GM13976 (cell line): ENCODE measurements around the gene ZCWPW2.

Experiments used
- DNase-seq: peaks from one replicate; pipeline ENCODE4 v3.0.0; 2012; ENCODE audit warnings: low spot score
- in situ Hi-C: fragments of 300-500 bp; cut with MboI; formaldehyde crosslinking; loops from one replicate; pipeline ENCODE4 v1.12.0; 2022; ENCODE audit warnings: low sequenced_read_pairs, mixed read lengths, inconsistent platforms; ENCODE audit not compliant: unreplicated experiment
- TF ChIP-seq, protein P1 (sequence below): IDR thresholded peaks from 2 replicates; pipeline ENCODE4 v1.5.1; 2012; ENCODE audit warnings: borderline replicate concordance, mild to moderate bottlenecking; ENCODE audit not compliant: insufficient read depth; ENCODE audit errors: extremely low read depth, missing control alignments, control extremely low read depth

The ZCWPW2 gene

DNA sequence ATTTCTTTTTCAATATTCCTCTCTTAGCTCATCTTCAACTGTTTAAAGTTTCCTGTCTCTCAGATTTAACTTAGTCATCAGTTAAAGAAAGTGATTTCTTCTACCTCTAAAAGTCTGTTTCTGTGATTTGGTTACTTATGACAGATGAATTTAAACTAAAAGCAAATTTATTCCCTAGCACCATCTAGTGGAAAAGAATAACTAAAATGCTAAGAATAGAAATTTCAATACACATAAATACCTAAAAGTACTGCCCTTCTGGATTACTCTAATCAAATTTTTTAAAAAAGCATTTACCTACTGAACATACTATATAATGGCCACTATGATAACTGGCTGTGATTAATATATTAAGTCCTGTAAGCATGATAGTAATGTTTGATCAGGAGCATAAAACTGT lies 14.0 kb upstream of the ZCWPW2 start:
- DNase-seq: no peak
- in situ Hi-C loops: loop anchor here (25.0 kb wide), 1 partner anchor 1022 kb away; no protein-coding TSS in a partner anchor
- TF ChIP-seq, protein P1, sequence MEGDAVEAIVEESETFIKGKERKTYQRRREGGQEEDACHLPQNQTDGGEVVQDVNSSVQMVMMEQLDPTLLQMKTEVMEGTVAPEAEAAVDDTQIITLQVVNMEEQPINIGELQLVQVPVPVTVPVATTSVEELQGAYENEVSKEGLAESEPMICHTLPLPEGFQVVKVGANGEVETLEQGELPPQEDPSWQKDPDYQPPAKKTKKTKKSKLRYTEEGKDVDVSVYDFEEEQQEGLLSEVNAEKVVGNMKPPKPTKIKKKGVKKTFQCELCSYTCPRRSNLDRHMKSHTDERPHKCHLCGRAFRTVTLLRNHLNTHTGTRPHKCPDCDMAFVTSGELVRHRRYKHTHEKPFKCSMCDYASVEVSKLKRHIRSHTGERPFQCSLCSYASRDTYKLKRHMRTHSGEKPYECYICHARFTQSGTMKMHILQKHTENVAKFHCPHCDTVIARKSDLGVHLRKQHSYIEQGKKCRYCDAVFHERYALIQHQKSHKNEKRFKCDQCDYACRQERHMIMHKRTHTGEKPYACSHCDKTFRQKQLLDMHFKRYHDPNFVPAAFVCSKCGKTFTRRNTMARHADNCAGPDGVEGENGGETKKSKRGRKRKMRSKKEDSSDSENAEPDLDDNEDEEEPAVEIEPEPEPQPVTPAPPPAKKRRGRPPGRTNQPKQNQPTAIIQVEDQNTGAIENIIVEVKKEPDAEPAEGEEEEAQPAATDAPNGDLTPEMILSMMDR: no peak

DNA sequence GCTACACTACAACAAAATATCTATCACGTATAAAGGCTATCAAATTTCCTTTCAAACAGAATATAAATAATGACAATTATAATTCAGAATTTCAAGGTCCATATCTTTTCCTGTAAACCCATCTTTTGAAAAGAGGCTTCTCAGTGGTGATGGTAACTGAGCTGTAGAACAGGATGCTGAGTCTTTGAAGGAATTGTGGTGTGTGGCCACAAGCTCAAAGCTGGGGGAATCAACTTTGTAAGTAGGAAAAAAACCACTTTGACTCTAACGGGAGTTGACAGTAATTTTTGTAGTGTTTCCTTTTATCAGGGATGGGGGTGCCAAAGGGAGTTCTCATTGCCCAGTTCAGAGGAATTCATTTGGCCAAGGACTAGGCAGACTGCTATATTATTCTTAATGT lies 13.3 kb upstream of the ZCWPW2 start:
- in situ Hi-C loops: loop anchor here (25.0 kb wide), 1 partner anchor 1023 kb away; no protein-coding TSS in a partner anchor
- no peak for DNase-seq
- TF ChIP-seq, protein P1: no peak

DNA sequence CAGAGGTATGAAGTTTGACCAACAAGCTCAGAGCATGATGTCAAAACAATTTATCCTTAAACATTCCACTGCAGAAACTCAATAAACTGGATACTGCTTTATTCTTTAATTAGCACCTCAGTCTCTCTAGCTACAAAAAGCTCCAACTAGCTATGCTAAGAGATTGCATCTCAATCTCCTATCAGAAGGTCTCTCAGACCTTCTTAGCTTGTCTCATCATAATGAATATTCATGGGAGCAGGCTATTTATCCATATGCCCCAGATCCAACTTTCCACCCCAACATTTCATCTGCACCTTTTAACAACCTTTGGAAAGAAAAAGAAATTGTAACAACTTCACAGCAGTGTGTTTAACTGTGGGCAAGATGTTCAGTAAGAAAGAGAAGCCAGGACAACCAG lies 11.3 kb upstream of the ZCWPW2 start:
- in situ Hi-C loops: loop anchor here (25.0 kb wide), 1 partner anchor 1025 kb away; no protein-coding TSS in a partner anchor

DNA sequence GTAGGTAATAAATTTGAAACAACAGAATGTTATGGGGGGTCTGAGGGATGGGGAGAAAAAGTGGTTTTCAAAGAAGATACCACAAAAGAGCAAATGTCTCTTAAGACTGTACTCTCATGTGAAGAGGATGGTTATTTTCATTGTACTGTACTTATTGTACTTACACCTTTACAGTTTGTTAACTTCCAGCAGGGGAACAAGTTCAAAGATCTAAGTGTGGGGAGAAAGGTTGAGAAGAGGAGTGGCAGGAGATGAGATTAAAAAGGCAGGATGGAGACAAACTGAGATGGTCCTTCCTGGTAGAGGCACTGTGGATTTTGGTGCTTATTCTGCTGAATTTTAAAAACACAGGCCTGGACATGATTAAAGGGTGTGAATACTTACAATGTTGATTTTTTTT lies 5.4 kb upstream of the ZCWPW2 start:
- no peak for DNase-seq
- TF ChIP-seq, protein P1: no peak
- in situ Hi-C loops: loop anchor here (25.0 kb wide), 1 partner anchor 1031 kb away; no protein-coding TSS in a partner anchor

More for the DNA sequence above, 11.3 kb upstream of the ZCWPW2 start:
- TF ChIP-seq, protein P1: no peak
- DNase-seq: no peak

DNA sequence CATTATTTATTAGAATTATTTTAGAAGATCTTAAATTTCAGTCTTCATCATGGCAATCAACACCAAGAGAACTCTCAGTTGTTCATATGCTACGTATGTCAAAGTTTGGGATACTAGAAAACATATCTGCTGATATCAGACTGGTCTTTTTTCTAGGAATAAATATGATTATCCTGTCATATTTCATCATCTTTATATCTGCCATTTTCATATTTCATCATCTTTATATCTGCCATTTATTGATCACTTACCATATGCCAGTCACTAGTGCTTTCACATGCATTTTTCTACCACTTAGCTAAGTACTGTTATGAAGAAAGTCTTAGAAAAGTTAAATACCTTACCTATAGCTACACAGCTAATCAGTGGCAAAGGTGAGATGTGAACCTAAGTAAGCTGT lies 2.8 kb upstream of the ZCWPW2 start:
- in situ Hi-C loops: loop anchor here (25.0 kb wide), 1 partner anchor 1033 kb away; no protein-coding TSS in a partner anchor

DNA sequence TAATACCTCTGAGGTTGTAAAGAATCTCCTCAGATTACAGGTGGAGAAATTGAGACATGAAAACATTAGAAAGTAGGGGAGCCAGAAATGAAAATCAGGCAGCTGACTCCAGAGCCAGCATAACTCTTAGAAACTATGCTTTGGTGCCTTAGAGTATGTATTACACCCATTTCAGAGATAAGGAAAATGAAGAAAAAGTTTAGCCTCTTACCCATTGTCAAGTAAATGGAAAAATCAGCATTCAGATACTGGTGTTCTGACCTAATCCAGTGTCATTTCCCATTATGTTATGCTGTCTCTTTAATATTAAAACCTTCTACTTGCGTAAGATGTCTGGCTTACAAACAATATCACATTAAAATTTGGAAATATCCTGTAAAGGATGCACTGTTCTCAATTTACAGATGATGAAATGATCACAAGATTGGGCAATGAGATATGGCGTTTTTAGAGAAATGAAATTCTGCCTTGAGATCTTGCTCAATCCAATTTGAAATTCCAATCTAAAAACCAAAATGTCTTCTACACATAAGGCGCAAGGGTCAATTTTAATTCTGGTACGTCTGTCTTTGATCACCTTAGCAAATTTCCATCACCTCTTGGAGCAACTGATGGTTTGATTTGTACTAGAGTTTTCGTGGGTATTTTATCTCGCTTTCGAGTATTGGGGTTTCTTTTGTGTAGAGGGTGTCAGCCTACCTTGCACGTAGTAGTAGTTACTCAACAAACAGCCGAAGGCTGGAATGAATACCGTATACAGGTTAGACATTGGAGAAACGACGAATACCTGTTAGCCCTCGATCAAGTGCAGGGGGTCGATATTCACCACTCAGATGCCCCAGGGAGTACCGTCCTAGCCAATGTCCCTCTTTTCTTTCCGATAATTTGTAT lies 902 bp upstream of the ZCWPW2 start:
- DNase-seq: no peak
- in situ Hi-C loops: loop anchor here (25.0 kb wide), 1 partner anchor 1035 kb away; no protein-coding TSS in a partner anchor
- TF ChIP-seq, protein P1: no peak

More for the DNA sequence above, 2.8 kb upstream of the ZCWPW2 start:
- TF ChIP-seq, protein P1: no peak
- DNase-seq: no peak
